Mucosa of stomach (tissue), 1 donor: ENCODE measurements around the gene TASOR.

Experiments
- H3K27me3 ChIP-seq: one replicate; pipeline ENCODE4 v1.7.0; 2013; ENCODE audit warnings: mild to moderate bottlenecking, low read length; ENCODE audit not compliant: control insufficient read depth, insufficient read depth
- H3K36me3 ChIP-seq: one replicate; pipeline ENCODE4 v1.7.0; 2013; ENCODE audit warnings: low read length; ENCODE audit not compliant: control insufficient read depth, insufficient read depth
- H3K4me1 ChIP-seq: one replicate; pipeline ENCODE4 v1.7.0; 2013; ENCODE audit warnings: mild to moderate bottlenecking, low read length; ENCODE audit not compliant: control insufficient read depth, insufficient read depth
- H3K4me3 ChIP-seq: one replicate; pipeline ENCODE4 v1.7.0; 2013; ENCODE audit warnings: low read length
- H3K9ac ChIP-seq: one replicate; pipeline ENCODE4 v1.7.0; 2013; ENCODE audit warnings: mild to moderate bottlenecking, low read length, moderate library complexity
- H3K9me3 ChIP-seq: one replicate; pipeline ENCODE4 v1.7.0; 2013; ENCODE audit warnings: mild to moderate bottlenecking, low read length, moderate library complexity; ENCODE audit not compliant: control insufficient read depth
- donor health status: Pancreatic carcinoma.

The TASOR gene

GRCh38 chr3:56680054-56680580, 2.9 kb downstream of the TASOR start:
- Histone ChIP-seq H3K27me3 (no peaks in the 10 kb centered on the region), H3K9me3 (no peaks in the 10 kb centered on the region), H3K9ac (no peak overlapping the region), H3K4me3 (no peak overlapping the region), H3K4me1 (no peaks in the 10 kb centered on the region), H3K36me3 (no peaks in the 10 kb centered on the region)

DNA sequence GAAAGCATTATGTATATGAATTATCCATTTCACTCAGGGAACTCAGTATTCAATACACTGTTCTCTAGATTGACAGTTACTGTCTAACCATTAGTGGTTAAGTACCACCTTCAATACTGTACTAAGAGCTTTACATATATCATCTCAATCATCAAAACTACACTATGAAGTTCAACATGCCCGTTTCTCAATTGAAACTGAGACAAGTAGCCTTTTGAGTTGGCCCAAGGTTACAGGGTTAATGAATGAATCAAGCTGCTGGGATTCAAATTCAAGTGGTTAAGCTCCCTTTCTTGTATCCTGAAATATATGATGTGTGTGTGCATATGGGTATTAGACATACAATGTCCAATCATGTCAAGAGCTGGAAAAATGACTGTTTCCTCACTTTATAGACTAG, 5.8 kb downstream of the TASOR start:
- Histone ChIP-seq H3K9ac (no peak overlapping the region), H3K9me3 (no peaks in the 10 kb centered on the region), H3K4me1 (no peaks in the 10 kb centered on the region), H3K27me3 (no peaks in the 10 kb centered on the region), H3K36me3 (no peaks in the 10 kb centered on the region), H3K4me3 (no peak overlapping the region)

DNA sequence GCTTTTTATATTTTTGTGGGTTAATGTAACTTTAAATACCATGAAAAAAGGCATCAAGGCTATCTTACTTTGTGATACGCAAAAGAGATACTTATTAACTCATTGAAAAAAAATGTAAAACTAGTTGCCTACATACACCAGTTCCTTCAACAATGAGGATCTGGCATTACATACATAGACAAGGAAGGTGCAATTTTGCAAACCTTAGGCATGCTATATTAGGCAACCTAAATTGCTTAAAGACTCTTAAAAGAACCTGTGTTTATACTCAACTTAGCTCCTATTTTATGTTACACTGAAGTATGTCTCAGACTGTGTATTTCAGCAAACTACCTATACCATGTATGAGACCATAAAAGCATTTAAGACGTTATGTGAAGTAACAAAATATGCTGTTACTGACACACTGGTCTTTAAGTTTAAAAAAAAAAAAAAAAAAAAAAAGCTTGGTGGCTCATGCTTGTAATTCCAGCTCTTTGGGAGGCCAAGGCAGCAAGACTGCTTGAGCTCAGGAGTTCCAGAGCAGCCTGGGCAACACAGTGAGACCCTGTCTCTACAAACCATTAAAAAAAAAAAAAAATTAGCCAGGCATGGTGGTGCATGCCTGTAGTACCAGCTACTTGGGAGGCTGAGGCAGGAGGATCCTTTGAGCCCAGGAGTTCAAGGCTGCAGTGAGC, 9.1 kb downstream of the TASOR start:
- Histone ChIP-seq H3K4me3 (no peak overlapping the region), H3K9ac (no peak overlapping the region), H3K9me3 (no peaks in the 10 kb centered on the region), H3K27me3 (no peaks in the 10 kb centered on the region), H3K36me3 (no peaks in the 10 kb centered on the region), H3K4me1 (no peaks in the 10 kb centered on the region)

- no peak overlapping the region for H3K4me3 ChIP-seq
- H3K27me3 ChIP-seq: no peaks in the 10 kb centered on the region
- no peaks in the 10 kb centered on the region for H3K9me3 ChIP-seq
- H3K36me3 ChIP-seq: peaks cover 6% of the 10 kb centered on the region
- no peak overlapping the region for H3K9ac ChIP-seq
- H3K4me1 ChIP-seq: no peaks in the 10 kb centered on the region
Measured at GRCh38 chr3:56667973-56668579, 15.0 kb downstream of the TASOR start.

DNA sequence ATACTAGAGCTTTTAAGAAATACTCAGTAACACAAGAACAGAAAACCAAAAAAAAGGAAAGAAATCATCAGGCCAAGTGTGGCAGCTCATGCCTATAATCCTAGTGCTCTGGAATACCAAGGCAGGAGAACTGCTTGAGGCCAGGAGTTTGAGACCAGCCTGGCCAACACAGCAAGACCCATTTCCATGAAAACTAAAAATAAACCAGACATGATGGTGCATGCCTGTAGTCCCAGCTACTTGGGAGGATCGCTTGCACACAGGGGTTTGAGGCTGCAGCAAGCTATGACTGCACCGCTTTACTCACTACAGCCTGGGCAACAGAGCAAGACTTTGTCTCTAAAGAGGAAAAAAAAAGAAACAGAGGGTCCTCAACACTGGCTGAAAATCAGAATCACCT, 18.2 kb downstream of the TASOR start:
- Histone ChIP-seq H3K27me3 (no peaks in the 10 kb centered on the region), H3K36me3 (peaks cover 12% of the 10 kb centered on the region), H3K4me1 (no peaks in the 10 kb centered on the region), H3K4me3 (no peak overlapping the region), H3K9me3 (no peaks in the 10 kb centered on the region), H3K9ac (no peak overlapping the region)

DNA sequence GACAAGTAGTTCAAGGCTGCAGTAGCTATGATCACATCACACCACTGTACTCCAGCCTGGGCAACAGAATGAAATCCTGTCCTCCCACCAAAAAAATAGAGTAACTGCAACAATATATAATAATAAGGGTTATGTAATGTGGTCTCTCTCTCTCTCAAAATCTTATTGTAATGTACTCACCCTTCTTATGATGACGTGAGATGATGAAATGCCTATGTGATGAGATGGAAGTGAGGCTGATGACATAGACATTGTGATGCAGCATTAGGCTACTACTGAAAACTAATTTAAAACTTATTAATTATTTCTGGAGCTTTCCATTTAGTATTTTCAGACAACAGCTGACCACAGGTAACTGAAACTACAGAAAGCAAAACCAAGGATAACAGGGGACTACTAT, 27.4 kb downstream of the TASOR start:
- H3K27me3 ChIP-seq: no peaks in the 10 kb centered on the region
- H3K9me3 ChIP-seq: no peaks in the 10 kb centered on the region
- H3K9ac ChIP-seq: no peak overlapping the region
- peaks cover under 1% of the 10 kb centered on the region for H3K36me3 ChIP-seq
- H3K4me3 ChIP-seq: no peak overlapping the region
- H3K4me1 ChIP-seq: peaks cover 4% of the 10 kb centered on the region

GRCh38 chr3:56654460-56654859, 28.6 kb downstream of the TASOR start:
- Histone ChIP-seq H3K9ac (no peak overlapping the region), H3K36me3 (no peaks in the 10 kb centered on the region), H3K4me1 (peaks cover 4% of the 10 kb centered on the region), H3K4me3 (no peak overlapping the region), H3K27me3 (no peaks in the 10 kb centered on the region), H3K9me3 (no peaks in the 10 kb centered on the region)

DNA sequence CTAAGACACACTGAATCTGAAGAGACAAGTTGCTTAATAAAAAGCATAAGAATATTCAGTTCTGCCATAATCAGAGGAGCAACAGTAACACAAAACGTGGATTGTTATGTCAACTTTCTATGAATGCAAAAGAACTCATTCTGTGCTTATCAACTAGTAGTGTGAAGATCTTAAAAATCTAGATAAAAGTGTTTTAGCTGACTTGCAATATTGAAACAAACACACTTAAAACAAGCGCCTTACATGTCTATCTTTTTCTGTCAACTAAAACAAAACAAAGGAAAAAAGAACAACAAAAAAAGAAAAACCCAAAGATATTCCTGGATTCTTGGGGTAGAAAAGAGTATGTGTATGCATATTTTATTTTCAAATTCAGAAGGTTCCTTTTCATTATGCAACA, 37.7 kb downstream of the TASOR start:
- Histone ChIP-seq H3K27me3 (no peaks in the 10 kb centered on the region), H3K9me3 (no peaks in the 10 kb centered on the region), H3K9ac (no peak overlapping the region), H3K36me3 (no peaks in the 10 kb centered on the region), H3K4me1 (no peaks in the 10 kb centered on the region), H3K4me3 (no peak overlapping the region)

DNA sequence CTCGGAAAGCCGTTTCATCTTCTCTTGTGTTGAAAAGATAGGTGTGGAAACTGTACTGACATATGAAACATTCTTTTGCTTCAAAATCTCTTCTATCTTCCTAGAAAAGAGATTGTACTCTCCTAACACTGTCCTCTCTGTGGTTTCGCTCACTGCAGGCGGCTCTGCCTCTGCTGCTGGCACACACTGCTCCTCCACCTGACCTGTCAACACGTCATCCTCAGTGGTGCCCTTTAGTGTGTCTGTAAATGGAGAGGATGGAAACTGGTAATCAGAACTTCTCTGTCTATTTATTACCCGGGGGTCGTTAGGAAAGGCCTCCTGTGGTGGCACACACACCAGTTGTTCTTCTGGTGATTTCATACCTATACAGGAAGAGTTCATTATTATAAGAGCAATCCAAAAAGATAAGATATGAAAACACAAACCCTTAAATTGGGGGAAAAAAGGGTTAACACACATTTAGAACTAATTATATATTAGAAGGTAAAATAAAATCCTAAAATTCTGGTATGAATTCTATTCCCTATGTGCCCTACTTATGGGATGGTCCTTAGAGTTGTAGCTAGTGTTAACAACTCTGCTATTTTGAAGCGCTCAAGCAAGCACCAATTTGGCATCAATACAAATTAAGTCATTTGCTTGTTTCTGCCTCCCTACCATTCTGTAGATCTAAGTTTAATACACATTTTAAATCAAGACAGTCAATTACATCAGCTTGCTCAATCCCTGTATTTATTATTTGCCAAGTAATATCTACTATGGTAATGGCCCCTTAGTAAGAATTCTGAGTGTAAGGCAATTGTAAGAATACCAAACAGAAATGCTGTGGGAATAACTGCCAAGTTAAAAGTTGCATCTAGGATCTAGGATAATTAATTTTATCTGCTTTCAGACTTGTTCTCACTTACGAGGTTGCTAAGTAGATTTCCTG, 49.2 kb downstream of the TASOR start:
- Histone ChIP-seq H3K9ac (no peak overlapping the region), H3K36me3 (peaks cover 4% of the 10 kb centered on the region), H3K4me1 (peaks cover 11% of the 10 kb centered on the region), H3K9me3 (no peaks in the 10 kb centered on the region), H3K27me3 (no peaks in the 10 kb centered on the region), H3K4me3 (no peak overlapping the region)
